ENCODE results near the gene TMEM214.

Gene TMEM214, protein sequence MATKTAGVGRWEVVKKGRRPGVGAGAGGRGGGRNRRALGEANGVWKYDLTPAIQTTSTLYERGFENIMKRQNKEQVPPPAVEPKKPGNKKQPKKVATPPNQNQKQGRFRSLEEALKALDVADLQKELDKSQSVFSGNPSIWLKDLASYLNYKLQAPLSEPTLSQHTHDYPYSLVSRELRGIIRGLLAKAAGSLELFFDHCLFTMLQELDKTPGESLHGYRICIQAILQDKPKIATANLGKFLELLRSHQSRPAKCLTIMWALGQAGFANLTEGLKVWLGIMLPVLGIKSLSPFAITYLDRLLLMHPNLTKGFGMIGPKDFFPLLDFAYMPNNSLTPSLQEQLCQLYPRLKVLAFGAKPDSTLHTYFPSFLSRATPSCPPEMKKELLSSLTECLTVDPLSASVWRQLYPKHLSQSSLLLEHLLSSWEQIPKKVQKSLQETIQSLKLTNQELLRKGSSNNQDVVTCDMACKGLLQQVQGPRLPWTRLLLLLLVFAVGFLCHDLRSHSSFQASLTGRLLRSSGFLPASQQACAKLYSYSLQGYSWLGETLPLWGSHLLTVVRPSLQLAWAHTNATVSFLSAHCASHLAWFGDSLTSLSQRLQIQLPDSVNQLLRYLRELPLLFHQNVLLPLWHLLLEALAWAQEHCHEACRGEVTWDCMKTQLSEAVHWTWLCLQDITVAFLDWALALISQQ

GRCh38 chr2:27032495-27033252, at the start of gene TMEM214:
TMEM214 (plus strand) TSS chr2:27032965; CDS start chr2:27033016, 51 bp downstream.
- peak; percentile 78 for DNase-seq

- DNase-seq: no peak
Observed at GRCh38 chr2:26983746-26984145, 49.0 kb upstream of the TMEM214 start.

GRCh38 chr2:26985807-26986206, 47.0 kb upstream of the TMEM214 start:
- no peak for DNase-seq

- no peak for DNase-seq
Observed at GRCh38 chr2:26986576-26986975, 46.2 kb upstream of the TMEM214 start.

DNA sequence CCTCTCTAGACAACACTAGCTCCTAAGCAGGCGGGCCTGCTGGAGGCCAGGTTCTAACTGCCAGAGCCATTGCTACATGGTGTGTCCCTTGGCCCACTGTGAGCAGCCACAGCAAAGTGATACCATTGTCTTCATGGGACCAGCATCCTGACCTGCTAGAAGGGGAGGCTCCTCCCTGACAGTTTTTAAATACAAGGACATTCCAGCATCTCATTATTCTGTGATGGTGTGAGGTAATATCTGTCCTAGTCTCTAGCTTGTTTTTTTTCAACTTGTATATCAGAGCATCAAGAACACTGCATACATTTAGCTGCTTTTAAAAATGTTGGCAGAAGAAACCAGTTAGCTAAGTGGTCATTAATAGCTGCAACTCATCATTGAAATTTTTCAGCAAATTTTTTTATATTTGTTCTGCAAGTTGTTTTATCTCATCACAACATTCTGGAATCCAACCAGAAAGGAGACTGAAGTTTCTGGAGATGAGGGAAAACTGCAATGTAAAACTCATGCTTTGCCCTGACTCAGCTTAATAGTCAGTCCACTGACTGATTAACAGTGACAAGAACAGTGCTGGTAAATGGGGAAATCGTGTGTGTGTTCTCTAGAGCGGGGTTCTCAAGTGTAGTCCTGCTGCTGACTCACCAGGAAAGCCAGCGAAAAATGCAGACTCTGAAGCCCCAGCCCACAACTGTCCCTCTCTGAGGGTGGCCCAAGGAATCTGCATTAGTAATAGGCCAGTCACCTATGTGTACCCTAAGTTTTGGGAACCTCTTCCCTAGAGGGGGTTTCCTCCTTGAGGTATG, 44.5 kb upstream of the TMEM214 start:
- DNase-seq: no peak

- no peak for DNase-seq
Observed at GRCh38 chr2:26989156-26989555, 43.6 kb upstream of the TMEM214 start.

DNA sequence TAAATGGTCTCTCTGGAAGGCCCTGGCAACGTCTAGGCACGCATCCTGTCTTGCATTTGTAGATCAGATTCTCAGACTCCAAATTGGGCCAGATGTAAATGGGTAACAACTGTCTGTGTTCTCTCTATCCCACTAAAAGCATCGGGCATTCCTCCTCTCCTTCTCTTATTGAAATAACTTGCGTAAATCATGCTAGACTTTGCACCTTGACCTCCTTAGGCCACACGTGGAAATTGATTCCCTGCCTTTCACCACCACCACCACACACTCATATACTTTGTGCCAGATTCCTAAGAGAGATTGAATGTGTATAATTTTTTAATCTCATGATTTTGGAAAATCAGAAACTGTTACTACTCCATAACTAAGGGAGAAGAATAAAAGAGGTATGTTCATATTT, 41.0 kb upstream of the TMEM214 start:
- DNase-seq: no peak

GRCh38 chr2:26993768-26994167, 39.0 kb upstream of the TMEM214 start:
- no peak for DNase-seq

DNA sequence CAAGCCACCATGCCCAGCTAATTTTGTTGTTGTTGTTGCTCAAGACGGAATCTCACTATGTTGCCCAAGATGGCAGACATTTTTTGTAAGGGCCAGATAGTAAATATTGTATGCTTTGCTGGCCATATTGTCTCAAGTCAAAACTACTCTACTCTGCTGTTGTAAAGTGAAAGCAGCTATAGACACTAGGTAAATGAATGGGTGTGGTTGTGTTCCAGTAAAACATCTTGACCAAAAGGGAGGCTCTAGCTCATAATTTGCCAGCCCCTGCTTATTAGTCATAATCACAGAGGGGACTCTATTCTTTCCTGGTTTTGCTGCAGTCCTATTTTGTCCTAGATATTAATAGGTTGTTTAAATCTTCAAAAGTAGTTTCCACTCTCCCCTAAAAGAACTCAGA, 37.8 kb upstream of the TMEM214 start:
- DNase-seq: no peak

DNA sequence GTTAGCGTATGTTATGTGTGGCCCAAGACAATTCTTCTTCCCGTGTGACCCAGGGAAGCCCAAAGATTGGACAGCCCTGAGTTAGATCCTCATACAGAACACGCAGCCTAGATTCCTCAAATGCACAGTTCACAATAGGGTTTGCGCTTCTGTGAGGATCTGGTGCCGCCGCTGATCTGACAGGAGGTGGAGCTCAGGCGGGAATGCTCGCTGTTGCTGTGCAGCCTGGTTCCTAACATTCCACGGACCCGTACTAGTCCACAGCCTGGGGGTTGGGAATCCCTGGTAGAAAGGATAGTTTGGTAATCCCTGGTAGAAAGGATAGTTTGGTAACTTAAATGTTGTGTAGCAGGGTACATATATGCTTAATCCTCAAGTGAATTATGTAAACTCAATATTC, 35.4 kb upstream of the TMEM214 start:
- DNase-seq: no peak

- no peak for DNase-seq
Observed at GRCh38 chr2:26998323-26998722, 34.4 kb upstream of the TMEM214 start.

- no peak for DNase-seq
Observed at GRCh38 chr2:27000228-27000627, 32.5 kb upstream of the TMEM214 start.

DNA sequence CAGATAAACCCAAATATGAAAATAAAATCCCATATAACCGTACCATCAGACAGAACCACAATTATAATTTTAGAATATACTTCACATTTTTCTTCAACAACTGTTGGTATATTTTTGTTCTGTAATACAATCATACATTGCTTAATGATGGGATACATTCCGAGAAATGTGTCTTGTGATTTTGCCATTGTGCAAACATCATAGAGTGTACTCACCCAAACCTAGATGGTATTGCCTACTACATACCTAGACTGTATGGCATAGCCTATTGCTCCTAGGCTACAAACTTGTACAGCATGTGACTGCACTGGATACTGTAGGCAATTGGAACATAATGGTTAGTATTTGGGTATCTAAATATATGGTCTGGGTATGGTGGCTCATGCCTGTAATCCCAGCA, 31.8 kb upstream of the TMEM214 start:
- DNase-seq: no peak

- no peak for DNase-seq
Observed at GRCh38 chr2:27001950-27002349, 30.8 kb upstream of the TMEM214 start.

DNA sequence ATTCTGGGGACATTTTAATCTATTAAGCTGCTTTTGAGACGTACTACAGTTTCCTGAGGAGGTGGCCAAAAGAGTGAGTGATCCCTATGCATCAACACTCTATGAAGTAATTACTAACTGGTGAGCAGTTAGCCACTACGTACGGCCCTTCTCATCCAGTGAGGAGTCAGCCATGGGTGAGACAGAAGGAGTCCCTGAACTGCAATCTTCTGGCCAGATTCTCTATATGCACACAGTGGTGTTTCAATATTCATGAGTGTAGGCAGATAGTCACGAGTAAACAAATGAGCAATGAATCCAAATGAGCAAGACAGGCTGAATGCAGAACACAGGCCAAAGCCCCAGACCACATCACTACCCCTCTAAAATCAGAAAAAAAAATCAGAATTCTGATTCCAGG, 29.8 kb upstream of the TMEM214 start:
- DNase-seq: no peak

- DNase-seq: no peak
Observed at GRCh38 chr2:27003857-27004256, 28.9 kb upstream of the TMEM214 start.

- DNase-seq: no peak
Observed at GRCh38 chr2:27006602-27007415, 26.0 kb upstream of the TMEM214 start.

- no peak for DNase-seq
Observed at GRCh38 chr2:27007416-27008374, 25.1 kb upstream of the TMEM214 start.

DNA sequence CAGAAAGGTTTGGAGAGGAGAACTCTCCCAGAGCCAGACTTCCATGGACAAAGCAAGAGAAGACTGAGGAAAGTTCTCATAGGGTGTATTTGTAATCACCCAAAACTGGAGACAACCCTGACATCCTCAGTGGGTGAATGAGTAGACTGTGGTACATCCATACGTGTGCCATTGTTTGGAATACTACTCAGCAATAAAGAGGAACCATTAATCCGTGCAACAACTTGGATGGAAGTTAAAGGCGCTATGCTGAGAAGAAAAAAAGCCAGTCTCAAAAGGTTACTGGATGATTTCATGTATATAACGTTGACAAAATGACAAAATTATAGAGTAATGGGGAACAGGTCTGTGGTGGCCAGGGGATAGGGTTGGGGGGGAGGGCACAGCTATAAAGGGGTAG, 24.1 kb upstream of the TMEM214 start:
- no peak for DNase-seq

DNA sequence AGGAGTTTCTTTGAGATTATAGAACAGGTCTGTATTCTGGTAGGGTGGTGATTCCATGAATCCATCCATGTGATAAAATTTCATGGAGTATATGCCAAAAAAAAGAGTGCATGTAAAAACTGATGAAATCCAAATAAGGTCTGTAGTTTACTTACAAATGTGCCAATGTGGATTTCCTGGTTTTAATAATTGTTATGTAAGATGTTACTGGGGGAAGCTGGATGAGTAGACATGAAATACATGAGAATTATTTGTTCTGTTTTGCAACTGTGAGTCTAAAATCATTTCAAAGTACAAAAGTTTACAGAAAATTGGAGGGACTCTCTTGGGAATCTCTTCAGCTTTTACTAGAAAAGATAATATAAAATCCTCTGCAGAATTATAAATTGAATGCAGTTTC, 23.7 kb upstream of the TMEM214 start:
- no peak for DNase-seq

- DNase-seq: no peak
Observed at GRCh38 chr2:27009716-27010115, 23.0 kb upstream of the TMEM214 start.

Data from CD4-positive, alpha-beta T cell treated with Interleukin-4 for 1 hour (primary cell).